H54 (cell line): Measurements from ENCODE around the gene NPAS3.

ENCODE experiments used
- DNase-seq: peaks from one replicate; pipeline ENCODE4 v3.0.0; 2011; ENCODE audit warnings: low spot score, mixed read lengths; ENCODE audit not compliant: insufficient read length
- FAIRE-seq: peaks from 3 replicates; lab custom pipeline; 2011; peaks lifted over from hg19 to GRCh38; lab: Jason Lieb, UNC
- POLR2A ChIP-seq: IDR thresholded peaks from 2 replicates; pipeline ENCODE4 v1.6.1; 2011; ENCODE audit warnings: low read depth, mild to moderate bottlenecking, low read length

The NPAS3 gene

GRCh38 chr14:32938719-32939253 is at the start of gene NPAS3:
Gene NPAS3, plus strand, starts transcription at chr14:32938879.
- FAIRE-seq (no peak), DNase-seq (peak; percentile 51)
- TF ChIP-seq POLR2A: no peak; the same call in 1 of the 2 replicates

GRCh38 chr14:32896979-32897697 is 41.5 kb upstream of the NPAS3 start:
- TF ChIP-seq POLR2A: no peak
- FAIRE-seq (peak; percentile 90), DNase-seq (no peak)

- FAIRE-seq (no peak), DNase-seq (no peak)
- TF ChIP-seq POLR2A: no peak
Observed at GRCh38 chr14:32897698-32898064, 41.0 kb upstream of the NPAS3 start.

- TF ChIP-seq POLR2A: no peak
- FAIRE-seq (no peak), DNase-seq (no peak)
Observed at GRCh38 chr14:32898876-32899275, 39.8 kb upstream of the NPAS3 start.

- FAIRE-seq: no peak
- no peak for DNase-seq
- TF ChIP-seq POLR2A: no peak
Observed at GRCh38 chr14:32900547-32900946, 38.1 kb upstream of the NPAS3 start.

GRCh38 chr14:32905013-32905412 is 33.7 kb upstream of the NPAS3 start:
- no peak for FAIRE-seq
- no peak for TF ChIP-seq POLR2A
- DNase-seq: no peak

- FAIRE-seq (no peak), DNase-seq (no peak)
- no peak for TF ChIP-seq POLR2A
Observed at GRCh38 chr14:32906672-32907071, 32.0 kb upstream of the NPAS3 start.

- FAIRE-seq (peak; percentile 76), DNase-seq (no peak)
- no peak for TF ChIP-seq POLR2A
Observed at GRCh38 chr14:32908196-32909084, 30.2 kb upstream of the NPAS3 start.

GRCh38 chr14:32913725-32914124 is 25.0 kb upstream of the NPAS3 start:
- FAIRE-seq: peak; percentile 93
- no peak for TF ChIP-seq POLR2A

GRCh38 chr14:32914391-32914790 is 24.3 kb upstream of the NPAS3 start:
- FAIRE-seq (peak; percentile 64), DNase-seq (no peak)
- TF ChIP-seq POLR2A: no peak

More at GRCh38 chr14:32913725-32914124, 25.0 kb upstream of the NPAS3 start:
- no peak for DNase-seq

- DNase-seq: no peak
- FAIRE-seq: no peak
- no peak for TF ChIP-seq POLR2A
Observed at GRCh38 chr14:32920696-32921276, 17.9 kb upstream of the NPAS3 start.

GRCh38 chr14:32925439-32925838 is 13.2 kb upstream of the NPAS3 start:
- DNase-seq (no peak), FAIRE-seq (no peak)
- no peak for TF ChIP-seq POLR2A

- FAIRE-seq (no peak), DNase-seq (no peak)
- no peak for TF ChIP-seq POLR2A
Observed at GRCh38 chr14:32932302-32932913, 6.3 kb upstream of the NPAS3 start.
